ENCODE data around the gene NCDN.

Gene NCDN

GRCh38 chr1:35587736-35588135, 30.1 kb downstream of the NCDN start:
- H3K4me3 ChIP-seq (ENCODE audit: low read depth, low read length): no peak overlapping the region
- TF ChIP-seq CTCF (IDR thresholded peaks at IDR 0.05; ENCODE audit: borderline replicate concordance, insufficient read depth, low read depth, low read length): no peak

GRCh38 chr1:35588197-35588910, 30.8 kb downstream of the NCDN start:
- no peak overlapping the region for H3K4me3 ChIP-seq (ENCODE audit: low read depth, low read length)
- TF ChIP-seq CTCF (IDR thresholded peaks at IDR 0.05; ENCODE audit: borderline replicate concordance, insufficient read depth, low read depth, low read length): no peak

GRCh38 chr1:35589516-35590427, 32.2 kb downstream of the NCDN start:
- H3K4me3 ChIP-seq (ENCODE audit: low read depth, low read length): no peak overlapping the region
- TF ChIP-seq CTCF (IDR thresholded peaks at IDR 0.05; ENCODE audit: borderline replicate concordance, insufficient read depth, low read depth, low read length): no peak

- TF ChIP-seq CTCF (IDR thresholded peaks at IDR 0.05; ENCODE audit: borderline replicate concordance, insufficient read depth, low read depth, low read length): no peak
- H3K4me3 ChIP-seq (ENCODE audit: low read depth, low read length): no peak overlapping the region
These were observed 33.0 kb downstream of the NCDN start for GRCh38 chr1:35590476-35591040.

GRCh38 chr1:35591211-35591610, 33.6 kb downstream of the NCDN start:
- H3K4me3 ChIP-seq (ENCODE audit: low read depth, low read length): no peak overlapping the region
- no peak for TF ChIP-seq CTCF (IDR thresholded peaks at IDR 0.05; ENCODE audit: borderline replicate concordance, insufficient read depth, low read depth, low read length)

GRCh38 chr1:35592991-35593769, 35.6 kb downstream of the NCDN start:
- no peak for TF ChIP-seq CTCF (IDR thresholded peaks at IDR 0.05; ENCODE audit: borderline replicate concordance, insufficient read depth, low read depth, low read length)
- no peak overlapping the region for H3K4me3 ChIP-seq (ENCODE audit: low read depth, low read length)

Measured in GM12875 (cell line).